ENCODE results near the gene STRN.

STRN gene

DNA sequence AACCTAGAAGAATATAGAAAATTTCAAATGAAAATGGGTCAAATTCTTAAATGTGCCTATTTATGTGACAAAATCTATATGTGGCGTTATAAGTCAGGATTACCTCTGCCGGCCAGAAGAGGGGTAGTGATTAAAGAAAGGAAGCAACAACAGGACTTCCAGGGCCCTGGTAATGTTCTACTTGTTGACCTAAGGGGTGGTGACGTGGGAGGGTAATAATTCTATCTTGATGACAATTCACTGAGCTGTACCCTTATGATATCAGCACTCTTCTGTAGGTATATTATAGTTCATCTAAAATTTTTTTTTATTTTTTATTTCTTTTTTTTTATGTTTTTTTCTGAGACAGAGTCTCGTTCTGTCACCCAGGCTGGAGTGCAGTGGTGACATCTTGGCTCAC, 87.9 kb downstream of the STRN start:
- no peak for ATAC-seq
- TF ChIP-seq GLIS3 (CRISPR knock-in tag; IDR thresholded peaks at IDR 0.05): no peak
- TF ChIP-seq ZFP3 (CRISPR knock-in tag; IDR thresholded peaks at IDR 0.05): no peak
- no peak for TF ChIP-seq CSDC2 (CRISPR knock-in tag; IDR thresholded peaks at IDR 0.05)
- no peak for TF ChIP-seq SNAI2 (CRISPR knock-in tag; IDR thresholded peaks at IDR 0.05)
- TF ChIP-seq POU6F1 (CRISPR knock-in tag; IDR thresholded peaks at IDR 0.05; ENCODE audit: borderline replicate concordance, low read depth): no peak
- TF ChIP-seq TOX (CRISPR knock-in tag; IDR thresholded peaks at IDR 0.05; ENCODE audit: borderline replicate concordance): no peak
- TF ChIP-seq, protein P1, sequence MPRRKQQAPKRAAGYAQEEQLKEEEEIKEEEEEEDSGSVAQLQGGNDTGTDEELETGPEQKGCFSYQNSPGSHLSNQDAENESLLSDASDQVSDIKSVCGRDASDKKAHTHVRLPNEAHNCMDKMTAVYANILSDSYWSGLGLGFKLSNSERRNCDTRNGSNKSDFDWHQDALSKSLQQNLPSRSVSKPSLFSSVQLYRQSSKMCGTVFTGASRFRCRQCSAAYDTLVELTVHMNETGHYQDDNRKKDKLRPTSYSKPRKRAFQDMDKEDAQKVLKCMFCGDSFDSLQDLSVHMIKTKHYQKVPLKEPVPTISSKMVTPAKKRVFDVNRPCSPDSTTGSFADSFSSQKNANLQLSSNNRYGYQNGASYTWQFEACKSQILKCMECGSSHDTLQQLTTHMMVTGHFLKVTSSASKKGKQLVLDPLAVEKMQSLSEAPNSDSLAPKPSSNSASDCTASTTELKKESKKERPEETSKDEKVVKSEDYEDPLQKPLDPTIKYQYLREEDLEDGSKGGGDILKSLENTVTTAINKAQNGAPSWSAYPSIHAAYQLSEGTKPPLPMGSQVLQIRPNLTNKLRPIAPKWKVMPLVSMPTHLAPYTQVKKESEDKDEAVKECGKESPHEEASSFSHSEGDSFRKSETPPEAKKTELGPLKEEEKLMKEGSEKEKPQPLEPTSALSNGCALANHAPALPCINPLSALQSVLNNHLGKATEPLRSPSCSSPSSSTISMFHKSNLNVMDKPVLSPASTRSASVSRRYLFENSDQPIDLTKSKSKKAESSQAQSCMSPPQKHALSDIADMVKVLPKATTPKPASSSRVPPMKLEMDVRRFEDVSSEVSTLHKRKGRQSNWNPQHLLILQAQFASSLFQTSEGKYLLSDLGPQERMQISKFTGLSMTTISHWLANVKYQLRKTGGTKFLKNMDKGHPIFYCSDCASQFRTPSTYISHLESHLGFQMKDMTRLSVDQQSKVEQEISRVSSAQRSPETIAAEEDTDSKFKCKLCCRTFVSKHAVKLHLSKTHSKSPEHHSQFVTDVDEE (CRISPR knock-in tag; IDR thresholded peaks at IDR 0.05): no peak
- no peak for TF ChIP-seq ZNF8 (CRISPR knock-in tag; IDR thresholded peaks at IDR 0.05)
- TF ChIP-seq, protein P2, sequence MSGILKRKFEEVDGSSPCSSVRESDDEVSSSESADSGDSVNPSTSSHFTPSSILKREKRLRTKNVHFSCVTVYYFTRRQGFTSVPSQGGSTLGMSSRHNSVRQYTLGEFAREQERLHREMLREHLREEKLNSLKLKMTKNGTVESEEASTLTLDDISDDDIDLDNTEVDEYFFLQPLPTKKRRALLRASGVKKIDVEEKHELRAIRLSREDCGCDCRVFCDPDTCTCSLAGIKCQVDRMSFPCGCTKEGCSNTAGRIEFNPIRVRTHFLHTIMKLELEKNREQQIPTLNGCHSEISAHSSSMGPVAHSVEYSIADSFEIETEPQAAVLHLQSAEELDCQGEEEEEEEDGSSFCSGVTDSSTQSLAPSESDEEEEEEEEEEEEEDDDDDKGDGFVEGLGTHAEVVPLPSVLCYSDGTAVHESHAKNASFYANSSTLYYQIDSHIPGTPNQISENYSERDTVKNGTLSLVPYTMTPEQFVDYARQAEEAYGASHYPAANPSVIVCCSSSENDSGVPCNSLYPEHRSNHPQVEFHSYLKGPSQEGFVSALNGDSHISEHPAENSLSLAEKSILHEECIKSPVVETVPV (CRISPR knock-in tag; IDR thresholded peaks at IDR 0.05): no peak
- TF ChIP-seq PATZ1 (CRISPR knock-in tag; IDR thresholded peaks at IDR 0.05; ENCODE audit: borderline replicate concordance): no peak
- TF ChIP-seq, protein P3, sequence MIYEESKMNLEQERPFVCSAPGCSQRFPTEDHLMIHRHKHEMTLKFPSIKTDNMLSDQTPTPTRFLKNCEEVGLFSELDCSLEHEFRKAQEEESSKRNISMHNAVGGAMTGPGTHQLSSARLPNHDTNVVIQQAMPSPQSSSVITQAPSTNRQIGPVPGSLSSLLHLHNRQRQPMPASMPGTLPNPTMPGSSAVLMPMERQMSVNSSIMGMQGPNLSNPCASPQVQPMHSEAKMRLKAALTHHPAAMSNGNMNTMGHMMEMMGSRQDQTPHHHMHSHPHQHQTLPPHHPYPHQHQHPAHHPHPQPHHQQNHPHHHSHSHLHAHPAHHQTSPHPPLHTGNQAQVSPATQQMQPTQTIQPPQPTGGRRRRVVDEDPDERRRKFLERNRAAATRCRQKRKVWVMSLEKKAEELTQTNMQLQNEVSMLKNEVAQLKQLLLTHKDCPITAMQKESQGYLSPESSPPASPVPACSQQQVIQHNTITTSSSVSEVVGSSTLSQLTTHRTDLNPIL (CRISPR knock-in tag; IDR thresholded peaks at IDR 0.05; ENCODE audit: low read depth): no peak
- no peak for TF ChIP-seq ISL1 (CRISPR knock-in tag; IDR thresholded peaks at IDR 0.05)
- TF ChIP-seq OSR1 (CRISPR knock-in tag; IDR thresholded peaks at IDR 0.05): no peak
- no peak for TF ChIP-seq BACH2 (CRISPR knock-in tag; IDR thresholded peaks at IDR 0.05; ENCODE audit: borderline replicate concordance)
- no peak for TF ChIP-seq ZFP30 (CRISPR knock-in tag; IDR thresholded peaks at IDR 0.05)
- TF ChIP-seq ZNF565 (CRISPR knock-in tag; conservative IDR thresholded peaks at IDR 0.05; ENCODE audit: low read depth): no peak
- no peak for TF ChIP-seq PPARA (CRISPR knock-in tag; IDR thresholded peaks at IDR 0.05; ENCODE audit: borderline replicate concordance)
- no peak for TF ChIP-seq ARNTL (CRISPR knock-in tag; IDR thresholded peaks at IDR 0.05; ENCODE audit: borderline replicate concordance, low read depth)
- no peak for TF ChIP-seq ZC3H10 (CRISPR knock-in tag; IDR thresholded peaks at IDR 0.05)

- no peak for TF ChIP-seq GLIS3 (CRISPR knock-in tag; IDR thresholded peaks at IDR 0.05)
- no peak for TF ChIP-seq TCF4 (CRISPR knock-in tag; IDR thresholded peaks at IDR 0.05; ENCODE audit: borderline replicate concordance)
- no peak for TF ChIP-seq PPARA (CRISPR knock-in tag; IDR thresholded peaks at IDR 0.05; ENCODE audit: borderline replicate concordance)
- TF ChIP-seq, protein P2 (CRISPR knock-in tag; IDR thresholded peaks at IDR 0.05): no peak
- TF ChIP-seq POU6F1 (CRISPR knock-in tag; IDR thresholded peaks at IDR 0.05; ENCODE audit: borderline replicate concordance, low read depth): no peak
- TF ChIP-seq CSDC2 (CRISPR knock-in tag; IDR thresholded peaks at IDR 0.05): no peak
- TF ChIP-seq, protein P3 (CRISPR knock-in tag; IDR thresholded peaks at IDR 0.05; ENCODE audit: low read depth): no peak
- TF ChIP-seq RARB (CRISPR knock-in tag; IDR thresholded peaks at IDR 0.05): no peak
- no peak for TF ChIP-seq ISL1 (CRISPR knock-in tag; IDR thresholded peaks at IDR 0.05)
- no peak for TF ChIP-seq ESRRG (CRISPR knock-in tag; IDR thresholded peaks at IDR 0.05)
- ATAC-seq: no peak
Measured at GRCh38 chr2:36871068-36871707, 95.1 kb downstream of the STRN start.
